ENCODE measurements around the gene RAD18.

DNA sequence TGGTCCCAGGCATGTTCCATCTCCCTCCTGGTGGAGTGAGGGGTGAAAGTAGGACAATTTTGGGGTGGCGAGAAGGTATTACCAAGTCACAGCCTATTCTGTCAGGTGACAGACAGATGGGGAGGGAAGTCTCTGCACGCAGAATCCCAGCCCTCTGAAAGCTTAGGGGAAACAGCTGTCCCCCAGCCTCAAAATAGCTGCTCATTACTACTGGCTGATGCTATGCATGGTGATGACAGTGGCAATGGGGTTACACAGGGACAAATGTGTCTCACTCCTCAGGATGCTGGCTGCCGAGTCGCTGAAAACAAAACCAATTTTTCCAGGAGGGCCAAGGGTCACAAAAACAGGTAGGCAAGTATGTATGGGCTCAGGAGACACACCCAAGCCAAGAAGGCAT, 125.0 kb downstream of the RAD18 start:
- TF ChIP-seq TFAP4 (CRISPR knock-in tag; IDR thresholded peaks at IDR 0.05; ENCODE audit: borderline replicate concordance) (no peak), YY1 (IDR thresholded peaks at IDR 0.05; ENCODE audit: borderline replicate concordance in 1 of 3, control insufficient read depth in 1 of 3, extremely low read depth in 1 of 3, insufficient read depth in 3 of 3, insufficient read length in 1 of 3, insufficient replicate concordance in 2 of 3, low read depth in 1 of 3, low read length in 2 of 3) (no peak), BRF2 (IDR thresholded peaks at IDR 0.05; ENCODE audit: borderline replicate concordance, insufficient read depth, insufficient read length) (no peak), FOXP4 (CRISPR knock-in tag; IDR thresholded peaks at IDR 0.05; ENCODE audit: borderline replicate concordance) (no peak)
